Ishikawa (cell line): ENCODE measurements around the gene PATJ.

Experiments used
- CEBPB ChIP-seq: IDR thresholded peaks from 2 replicates; pipeline ENCODE4 v1.6.1; 2012
- CREB1 ChIP-seq: IDR thresholded peaks from 2 replicates; pipeline ENCODE4 v1.6.1; 2012; ENCODE audit warnings: low read depth
- EP300 ChIP-seq: IDR thresholded peaks from 2 replicates; pipeline ENCODE4 v1.6.1; 2012; ENCODE audit warnings: borderline replicate concordance
- RAD21 ChIP-seq: IDR thresholded peaks from 2 replicates; pipeline ENCODE4 v1.6.1; 2012; ENCODE audit warnings: low read depth
- TAF1 ChIP-seq: IDR thresholded peaks from 2 replicates; pipeline ENCODE4 v1.6.1; 2012; ENCODE audit warnings: low read depth, mild to moderate bottlenecking
- TEAD4 ChIP-seq: IDR thresholded peaks from 2 replicates; pipeline ENCODE4 v1.6.1; 2012
- YY1 ChIP-seq: IDR thresholded peaks from 2 replicates; pipeline ENCODE4 v1.6.1; 2012; ENCODE audit warnings: low read depth
- ZBTB7A ChIP-seq: IDR thresholded peaks from 2 replicates; pipeline ENCODE4 v1.6.1; 2012; ENCODE audit warnings: low read depth
- TF ChIP-seq, protein P1 (sequence below): IDR thresholded peaks from 2 replicates; pipeline ENCODE4 v1.6.1; 2012

DNA sequence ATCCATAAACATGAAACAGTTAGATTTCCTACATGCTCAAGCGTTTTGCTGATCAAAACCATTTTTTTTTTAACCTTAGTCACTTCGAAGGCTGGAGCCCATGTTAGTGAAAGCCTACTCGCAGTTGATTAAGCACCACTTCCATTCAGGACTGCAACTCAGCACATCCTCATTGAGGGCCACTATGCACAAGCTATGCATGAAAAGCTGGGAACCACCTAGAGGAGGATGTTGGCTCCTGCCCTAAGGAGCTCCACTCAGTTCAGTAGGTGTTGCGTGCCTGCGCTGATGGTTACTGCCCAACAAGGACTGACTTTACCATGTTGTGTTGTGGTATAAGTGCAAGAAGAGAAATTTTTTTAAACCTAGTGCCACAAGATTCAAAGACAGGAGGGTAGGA lies 271.0 kb downstream of the PATJ start:
- TF ChIP-seq ZBTB7A = no peak
- TF ChIP-seq, protein P1, sequence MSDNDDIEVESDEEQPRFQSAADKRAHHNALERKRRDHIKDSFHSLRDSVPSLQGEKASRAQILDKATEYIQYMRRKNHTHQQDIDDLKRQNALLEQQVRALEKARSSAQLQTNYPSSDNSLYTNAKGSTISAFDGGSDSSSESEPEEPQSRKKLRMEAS = no peak
- TF ChIP-seq EP300 = no peak
- TF ChIP-seq YY1 = no peak
- no peak for TF ChIP-seq CREB1
- no peak for TF ChIP-seq TAF1
- TF ChIP-seq TEAD4 = no peak
- TF ChIP-seq RAD21 = no peak
- TF ChIP-seq CEBPB = no peak
